Coronary artery (tissue), 2 donors: Measurements from ENCODE around the gene CCDC177.

Experiments
- DNase-seq: peaks from one replicate; pipeline ENCODE4 v3.0.0-alpha.2; 2017; ENCODE audit warnings: low spot score
- H3K27ac ChIP-seq, 2 donors: fragments of 200-600 bp; sonication (generic); one replicate each; pipeline ENCODE4 v1.5.1; 2016 to 2019
- H3K4me3 ChIP-seq: fragments of 200-600 bp; sonication (generic); 2 replicates; pipeline ENCODE4 v1.5.1; 2016; ENCODE audit warnings: mild to moderate bottlenecking, moderate library complexity
- CTCF ChIP-seq: fragments of 200-600 bp; sonication (generic); IDR thresholded peaks from one replicate; pipeline ENCODE4 v1.5.1; 2019; ENCODE audit warnings: antibody characterized with exemption

The CCDC177 gene

GRCh38 chr14:69522026-69522425 lies 52.6 kb downstream of the CCDC177 start:
- Histone ChIP-seq H3K27ac (no peak overlapping the region), H3K4me3 (no peak overlapping the region)
- no peak for TF ChIP-seq CTCF
- DNase-seq = no peak
